K562 (cell line): Measurements from ENCODE around the gene AMN1.

ENCODE experiments used
- CTCF ChIP-seq, 3 experiments: IDR thresholded peaks in 2 of 3; conservative IDR thresholded peaks in 1 of 3; 2 replicates each; pipeline ENCODE4 v1.5.1; 2011 to 2012; ENCODE audit warnings: low read length in 3 of 3, mild to moderate bottlenecking in 3 of 3, control low read depth in 2 of 3, improper control_type of control experiment in 1 of 3, inconsistent platforms in 1 of 3, low read depth in 1 of 3, mixed read lengths in 1 of 3, moderate library complexity in 1 of 3; ENCODE audit not compliant: insufficient read depth in 2 of 3
- EZH2 ChIP-seq: IDR thresholded peaks from 2 replicates; pipeline ENCODE4 v1.6.1; 2012; ENCODE audit warnings: low read depth, mild to moderate bottlenecking, inconsistent platforms, low read length, borderline replicate concordance
- HOXB6 ChIP-seq: fragments of 250-450 bp; sonication (Bioruptor Pico); IDR thresholded peaks from 2 replicates; pipeline ENCODE4 v1.5.1; 2022; ENCODE audit warnings: mild to moderate bottlenecking, borderline replicate concordance
- MYC ChIP-seq, 2 experiments: fragments of 250-450 bp in 1 of 2; sonication (Bioruptor Pico) in 1 of 2; IDR thresholded peaks; 2 replicates each; pipeline versions ENCODE4 v1.5.1 to v1.6.1; 2012 to 2021; ENCODE audit warnings: low read depth in 2 of 2, borderline replicate concordance in 1 of 2, improper control_type of control experiment in 1 of 2, low read length in 1 of 2, mild to moderate bottlenecking in 1 of 2, moderate library complexity in 1 of 2
- RNF2 ChIP-seq: sonication (generic); IDR thresholded peaks from 2 replicates; pipeline ENCODE4 v1.6.1; 2016
- ZC3H8 ChIP-seq: fragments of 450-650 bp; IDR thresholded peaks from 2 replicates; pipeline ENCODE4 v1.6.1; 2017
- ZNF184 ChIP-seq: sonication (generic); formaldehyde crosslinking; IDR thresholded peaks from 2 replicates; pipeline ENCODE4 v1.5.0; 2020; ENCODE audit warnings: missing genetic modification reagents
- ZNF644 ChIP-seq: fragments of 200-800 bp; sonication (Bioruptor generic); IDR thresholded peaks from 2 replicates; pipeline ENCODE4 v1.6.1; 2016; ENCODE audit warnings: low read depth, missing genetic modification characterization, missing compliant biosample characterization

GRCh38 chr12:31712877-31713276 is 15.9 kb downstream of the AMN1 start:
- TF ChIP-seq HOXB6 (CRISPR knock-in tag) (no peak), ZNF184 (CRISPR knock-in tag) (no peak), EZH2 (no peak), MYC (IDR thresholded peaks at IDR 0.05; ENCODE audit: low read depth, low read length) (no peak), MYC (CRISPR knock-in tag; IDR thresholded peaks at IDR 0.05; ENCODE audit: borderline replicate concordance, low read depth) (no peak), RNF2 (no peak), CTCF (IDR thresholded peaks at IDR 0.05 in 2 of 3, conservative IDR thresholded peaks at IDR 0.05 in 1 of 3; ENCODE audit: insufficient read depth in 2 of 3, low read depth in 1 of 3, low read length in 3 of 3) (no peak), ZNF644 (tag) (no peak), ZC3H8 (no peak)
